Measurements from ENCODE around the gene RAB32. TPM values are rescaled to one million over a fixed set of nuclear protein-coding genes. Genes with fewer than 3 reads are reported as not detected.
A peak's percentile ranks its signal among the peaks of the same experiment; 100 is the strongest.

RAB32 gene
- total RNA-seq, 1 donor = 71.7 TPM

DNA sequence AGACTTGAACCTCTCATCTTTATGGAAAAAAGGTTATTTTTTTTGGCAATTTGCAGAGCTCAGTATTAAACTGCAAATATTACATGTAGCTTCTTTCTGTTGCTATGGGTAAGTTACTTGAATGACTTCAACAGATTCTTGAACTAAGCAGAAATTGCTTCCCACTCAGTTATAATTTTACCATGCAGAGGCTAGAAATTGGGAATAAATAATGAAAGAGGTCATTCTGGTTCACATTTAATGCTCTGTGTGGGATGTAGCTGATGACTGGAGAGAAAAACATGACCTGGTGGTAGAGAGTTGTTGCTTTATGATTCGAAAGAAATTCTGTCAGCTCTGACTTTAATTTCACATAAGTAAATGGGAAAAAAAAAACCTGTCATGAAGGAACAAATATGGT is 38.3 kb downstream of the RAB32 start:
- no peak for DNase-seq (ENCODE audit: low read depth)
- TF ChIP-seq CTCF (IDR thresholded peaks at IDR 0.05; ENCODE audit: insufficient read depth, low read length) = no peak
- no peak overlapping the region for H3K4me3 ChIP-seq (ENCODE audit: low read depth, low read length)

- TF ChIP-seq CTCF (IDR thresholded peaks at IDR 0.05; ENCODE audit: insufficient read depth, low read length) = no peak
- no peak overlapping the region for H3K4me3 ChIP-seq (ENCODE audit: low read depth, low read length)
- peak; percentile 48 for DNase-seq (ENCODE audit: low read depth)
Observed at GRCh38 chr6:146582857-146583256, 39.2 kb downstream of the RAB32 start.

- no peak for DNase-seq (ENCODE audit: low read depth)
- no peak for TF ChIP-seq CTCF (IDR thresholded peaks at IDR 0.05; ENCODE audit: insufficient read depth, low read length)
- no peak overlapping the region for H3K4me3 ChIP-seq (ENCODE audit: low read depth, low read length)
Observed at GRCh38 chr6:146583966-146584365, 40.3 kb downstream of the RAB32 start.

DNA sequence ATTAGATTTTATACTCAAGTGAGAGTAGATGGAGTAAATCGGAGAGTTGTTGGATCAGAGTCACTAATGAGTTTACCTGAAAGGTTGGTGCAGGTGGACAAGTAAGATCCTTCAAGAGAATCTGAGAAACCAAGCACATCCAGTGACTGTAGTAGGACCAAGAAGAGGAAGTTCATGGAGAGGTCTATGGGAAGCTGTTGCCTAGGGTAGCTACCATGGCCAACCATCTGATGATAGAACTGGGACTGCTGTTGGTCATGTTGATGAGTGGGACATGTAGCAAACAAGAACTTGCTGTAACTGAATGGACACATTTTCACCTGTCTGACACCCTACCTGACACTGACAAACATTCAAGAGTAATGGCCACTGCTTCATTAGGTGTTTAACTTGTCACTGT is 43.8 kb downstream of the RAB32 start:
- no peak for TF ChIP-seq CTCF (IDR thresholded peaks at IDR 0.05; ENCODE audit: insufficient read depth, low read length)
- no peak for DNase-seq (ENCODE audit: low read depth)
- H3K4me3 ChIP-seq (ENCODE audit: low read depth, low read length) = no peak overlapping the region

- DNase-seq (ENCODE audit: low read depth) = no peak
- no peak for TF ChIP-seq CTCF (IDR thresholded peaks at IDR 0.05; ENCODE audit: insufficient read depth, low read length)
- no peak overlapping the region for H3K4me3 ChIP-seq (ENCODE audit: low read depth, low read length)
Observed at GRCh38 chr6:146590492-146590891, 46.9 kb downstream of the RAB32 start.

GRCh38 chr6:146592451-146592850 is 48.8 kb downstream of the RAB32 start:
- no peak overlapping the region for H3K4me3 ChIP-seq (ENCODE audit: low read depth, low read length)
- no peak for TF ChIP-seq CTCF (IDR thresholded peaks at IDR 0.05; ENCODE audit: insufficient read depth, low read length)
- DNase-seq (ENCODE audit: low read depth) = no peak

GRCh38 chr6:146593986-146594385 is 50.4 kb downstream of the RAB32 start:
- no peak for DNase-seq (ENCODE audit: low read depth)
- no peak for TF ChIP-seq CTCF (IDR thresholded peaks at IDR 0.05; ENCODE audit: insufficient read depth, low read length)
- no peak overlapping the region for H3K4me3 ChIP-seq (ENCODE audit: low read depth, low read length)

Measured in fibroblast of the aortic adventitia (primary cell).